Ecto neural progenitor cell (in vitro differentiated cells): ENCODE results near the gene DCDC1.

ENCODE experiments used
- DNase-seq: peaks from one replicate; pipeline ENCODE4 v3.0.0-alpha.2; 2018; ENCODE audit warnings: low spot score

DCDC1 gene

GRCh38 chr11:31231601-31232000 lies 137.9 kb downstream of the DCDC1 start:
- no peak for DNase-seq

GRCh38 chr11:31218847-31219246 lies 150.7 kb downstream of the DCDC1 start:
- no peak for DNase-seq

- DNase-seq, result no peak
Observed at GRCh38 chr11:31214372-31214771, 155.2 kb downstream of the DCDC1 start.

GRCh38 chr11:31199378-31199777 lies 170.2 kb downstream of the DCDC1 start:
- no peak for DNase-seq

GRCh38 chr11:31173926-31174680 lies 195.4 kb downstream of the DCDC1 start:
- no peak for DNase-seq

GRCh38 chr11:31160504-31161422 lies 208.8 kb downstream of the DCDC1 start:
- DNase-seq, result no peak

GRCh38 chr11:31150841-31151240 lies 218.7 kb downstream of the DCDC1 start:
- DNase-seq, result no peak

- DNase-seq, result no peak
Observed at GRCh38 chr11:31150011-31150410, 219.5 kb downstream of the DCDC1 start.

- no peak for DNase-seq
Observed at GRCh38 chr11:31141789-31142188, 227.8 kb downstream of the DCDC1 start.

GRCh38 chr11:31139479-31139878 lies 230.1 kb downstream of the DCDC1 start:
- DNase-seq, result no peak

- no peak for DNase-seq
Observed at GRCh38 chr11:31132531-31133421, 236.8 kb downstream of the DCDC1 start.

GRCh38 chr11:31131760-31132159 lies 237.8 kb downstream of the DCDC1 start:
- no peak for DNase-seq

- no peak for DNase-seq
Observed at GRCh38 chr11:31127290-31127689, 242.2 kb downstream of the DCDC1 start.

GRCh38 chr11:31120428-31120827 lies 249.1 kb downstream of the DCDC1 start:
- DNase-seq, result no peak

- no peak for DNase-seq
Observed at GRCh38 chr11:31118566-31118965, 251.0 kb downstream of the DCDC1 start.

- no peak for DNase-seq
Observed at GRCh38 chr11:31117038-31117437, 252.5 kb downstream of the DCDC1 start.

GRCh38 chr11:31114442-31114841 lies 255.1 kb downstream of the DCDC1 start:
- no peak for DNase-seq

- DNase-seq, result no peak
Observed at GRCh38 chr11:31110830-31111229, 258.7 kb downstream of the DCDC1 start.

GRCh38 chr11:31109446-31109845 lies 260.1 kb downstream of the DCDC1 start:
- DNase-seq, result no peak

GRCh38 chr11:31107649-31108048 lies 261.9 kb downstream of the DCDC1 start:
- no peak for DNase-seq

- DNase-seq, result peak; percentile 85
Observed at GRCh38 chr11:31106968-31107576, 262.5 kb downstream of the DCDC1 start.

GRCh38 chr11:31106326-31106725 lies 263.2 kb downstream of the DCDC1 start:
- DNase-seq, result peak; percentile 46
